IMR-90 (cell line): ENCODE measurements around the gene PSME2. TPM values are rescaled to one million over a fixed set of nuclear protein-coding genes. Genes with fewer than 3 reads are reported as not detected.

Experiments used
- ATAC-seq: fragments of 200-7000 bp; cut with Tn5 transposase; 2 replicates; pipeline ENCODE4 v1.9.1; 2020; ENCODE audit warnings: low read depth, mild to moderate bottlenecking, moderate library complexity
- BruUV-seq: library from RNA; stranded (reverse); fragments of 400-500 nt; replicated peaks from 2 replicates; lab custom pipeline; 2021; lab: Mats Ljungman, UMichigan
- CTCF ChIA-PET: fragments of 300-600 bp; formaldehyde crosslinking; extraction: SDS; loops from one replicate; lab custom pipeline; 2021; ENCODE audit warnings: antibody characterized with exemption; lab: Yijun Ruan, JAX
- POLR2A ChIA-PET: fragments of 300-600 bp; sonication (Branson Sonifier 250); formaldehyde crosslinking; loops from one replicate; lab custom pipeline; 2022; ENCODE audit warnings: antibody characterized with exemption; ENCODE audit not compliant: unreplicated experiment; lab: Charles Lee
- DNase-seq: peaks from one replicate; pipeline ENCODE4 v3.0.0; 2013
- H2AFZ ChIP-seq: replicated peaks from 2 replicates; pipeline ENCODE3; 2013; ENCODE audit warnings: low read length, mild to moderate bottlenecking; ENCODE audit not compliant: poor library complexity
- H2AK5ac ChIP-seq: 2 replicates; pipeline ENCODE4 v1.6.1; 2013; ENCODE audit warnings: low read depth, low read length, inconsistent platforms
- H2AK9ac ChIP-seq: replicated peaks from 2 replicates; pipeline ENCODE3; 2013; ENCODE audit warnings: mild to moderate bottlenecking, low read depth, low read length, moderate library complexity; ENCODE audit not compliant: poor library complexity
- H2BK120ac ChIP-seq: 2 replicates; pipeline ENCODE4 v1.6.1; 2013; ENCODE audit warnings: low read depth, low read length, inconsistent platforms
- H2BK15ac ChIP-seq: 3 replicates; pipeline ENCODE4 v1.6.1; 2013; ENCODE audit warnings: low read depth, low read length, inconsistent platforms
- H2BK20ac ChIP-seq: 2 replicates; pipeline ENCODE4 v1.6.1; 2013; ENCODE audit warnings: low read depth, mild to moderate bottlenecking, inconsistent platforms, low read length, moderate library complexity
- H2BK5ac ChIP-seq: 2 replicates; pipeline ENCODE4 v1.6.1; 2013; ENCODE audit warnings: mild to moderate bottlenecking, low read depth, low read length, inconsistent platforms; ENCODE audit not compliant: poor library complexity, severe bottlenecking
- H3K14ac ChIP-seq: replicated peaks from 2 replicates; pipeline ENCODE4 v1.6.1; 2013; ENCODE audit warnings: low read depth, low read length, inconsistent platforms
- H3K18ac ChIP-seq: 2 replicates; pipeline ENCODE4 v1.6.1; 2013; ENCODE audit warnings: low read depth, low read length, control low read depth
- H3K23ac ChIP-seq: 2 replicates; pipeline ENCODE4 v1.6.1; 2013; ENCODE audit warnings: low read depth, low read length, inconsistent platforms
- H3K27ac ChIP-seq: 2 replicates; pipeline ENCODE4 v1.5.1; 2013; ENCODE audit warnings: mild to moderate bottlenecking, control low read depth, low read length; ENCODE audit not compliant: insufficient read depth
- H3K27me3 ChIP-seq: 2 replicates; pipeline ENCODE4 v1.6.1; 2013; ENCODE audit warnings: low read length; ENCODE audit not compliant: control insufficient read depth, insufficient read depth
- H3K36me3 ChIP-seq: 2 replicates; pipeline ENCODE4 v1.6.1; 2013; ENCODE audit warnings: low read length, mixed read lengths; ENCODE audit not compliant: control insufficient read depth, insufficient read depth
- H3K4ac ChIP-seq: 2 replicates; pipeline ENCODE4 v1.6.1; 2013; ENCODE audit warnings: low read depth, low read length, inconsistent platforms
- H3K4me1 ChIP-seq: 2 replicates; pipeline ENCODE4 v1.6.1; 2013; ENCODE audit warnings: low read length, mixed read lengths; ENCODE audit not compliant: control insufficient read depth, insufficient read depth
- H3K4me2 ChIP-seq: 2 replicates; pipeline ENCODE4 v1.6.1; 2013; ENCODE audit warnings: low read depth, mild to moderate bottlenecking, control low read depth, low read length, moderate library complexity
- H3K4me3 ChIP-seq: 2 replicates; pipeline ENCODE4 v1.5.1; 2013; ENCODE audit warnings: low read depth, mild to moderate bottlenecking, control low read depth, low read length, moderate library complexity; ENCODE audit not compliant: insufficient read depth
- H3K56ac ChIP-seq: 2 replicates; pipeline ENCODE4 v1.6.1; 2013; ENCODE audit warnings: low read length, inconsistent platforms; ENCODE audit not compliant: insufficient read depth; ENCODE audit errors: extremely low read depth
- H3K79me1 ChIP-seq, 2 experiments: 2 replicates each; pipeline ENCODE4 v1.6.1; 2013; ENCODE audit warnings: low read length in 2 of 2, inconsistent platforms in 1 of 2, low read depth in 1 of 2
- H3K9ac ChIP-seq: 2 replicates; pipeline ENCODE4 v1.6.1; 2013; ENCODE audit warnings: low read depth, low read length, control low read depth
- H3K9me1 ChIP-seq: 2 replicates; pipeline ENCODE4 v1.6.1; 2013; ENCODE audit warnings: low read length, inconsistent platforms; ENCODE audit not compliant: insufficient read depth
- H3K9me3 ChIP-seq: 2 replicates; pipeline ENCODE4 v1.6.1; 2013; ENCODE audit warnings: low read length; ENCODE audit not compliant: control insufficient read depth, insufficient read depth
- H4K20me1 ChIP-seq: 2 replicates; pipeline ENCODE4 v1.6.1; 2013; ENCODE audit warnings: low read length, inconsistent platforms; ENCODE audit not compliant: insufficient read depth
- H4K5ac ChIP-seq: 2 replicates; pipeline ENCODE4 v1.6.1; 2013; ENCODE audit warnings: mild to moderate bottlenecking, low read depth, low read length, control low read depth
- H4K8ac ChIP-seq, 2 experiments: 2 replicates each; pipeline ENCODE4 v1.6.1; 2013; ENCODE audit warnings: low read depth in 2 of 2, low read length in 2 of 2, control low read depth in 1 of 2, inconsistent platforms in 1 of 2
- H4K91ac ChIP-seq: 2 replicates; pipeline ENCODE4 v1.6.1; 2013; ENCODE audit warnings: low read depth, low read length, inconsistent platforms; ENCODE audit not compliant: insufficient read depth
- BHLHE40 ChIP-seq: fragments of 150-350 bp; IDR thresholded peaks from 2 replicates; pipeline ENCODE4 v1.6.1; 2016; ENCODE audit warnings: mild to moderate bottlenecking, low read depth, low read length
- CEBPB ChIP-seq: IDR thresholded peaks from 2 replicates; pipeline ENCODE4 v1.6.1; 2012; ENCODE audit warnings: low read depth, low read length, improper control_type of control experiment
- CHD1 ChIP-seq: IDR thresholded peaks from 2 replicates; pipeline ENCODE4 v1.6.1; 2012; ENCODE audit warnings: low read depth, low read length, improper control_type of control experiment
- FOS ChIP-seq: fragments of 150-350 bp; IDR thresholded peaks from 2 replicates; pipeline ENCODE4 v1.6.1; 2016; ENCODE audit warnings: low read depth, low read length
- MAFK ChIP-seq: IDR thresholded peaks from 2 replicates; pipeline ENCODE4 v1.6.1; 2012; ENCODE audit warnings: low read depth, low read length, improper control_type of control experiment
- MAZ ChIP-seq: IDR thresholded peaks from 2 replicates; pipeline ENCODE4 v1.6.1; 2012; ENCODE audit warnings: low read depth, mild to moderate bottlenecking, low read length, improper control_type of control experiment, moderate library complexity, borderline replicate concordance
- MXI1 ChIP-seq: IDR thresholded peaks from 2 replicates; pipeline ENCODE4 v1.6.1; 2012; ENCODE audit warnings: low read depth, mild to moderate bottlenecking, low read length, moderate library complexity, borderline replicate concordance
- NFE2L2 ChIP-seq: fragments of 150-350 bp; IDR thresholded peaks from 2 replicates; pipeline ENCODE4 v1.6.1; 2016; ENCODE audit warnings: low read depth, mild to moderate bottlenecking, low read length
- POLR2A ChIP-seq: IDR thresholded peaks from 2 replicates; pipeline ENCODE4 v1.6.1; 2012; ENCODE audit warnings: mild to moderate bottlenecking, low read depth, low read length
- RAD21 ChIP-seq: IDR thresholded peaks from 2 replicates; pipeline ENCODE4 v1.6.1; 2012; ENCODE audit warnings: low read length, improper control_type of control experiment
- RFX5 ChIP-seq: IDR thresholded peaks from 2 replicates; pipeline ENCODE4 v1.8.0; 2012; ENCODE audit warnings: low read depth, mild to moderate bottlenecking, low read length, moderate library complexity
- WGBS, 2 experiments: methylation state at CpG; one replicate each; pipeline versions ENCODE4 v1.1.5 to v1.1.7; 2013; ENCODE audit warnings: missing lambda C conversion rate in 2 of 2; ENCODE audit not compliant: insufficient read length in 1 of 2; ENCODE audit errors: extremely low coverage in 2 of 2; 5-methylcytosine and 5-hydroxymethylcytosine counted together
- dilution Hi-C: fragments of 300-500 bp; cut with HindIII; formaldehyde crosslinking; loops from one replicate; pipeline ENCODE4 v1.14.3; 2018; ENCODE audit warnings: low sequenced_read_pairs; ENCODE audit not compliant: unreplicated experiment
- in situ Hi-C: fragments of 300-500 bp; cut with MboI; formaldehyde crosslinking; loops from 3 replicates; pipeline ENCODE4 v1.14.3; 2019; ENCODE audit warnings: low sequenced_read_pairs, inconsistent platforms, mixed read lengths
- intact Hi-C: fragments of 100-400 bp; cut with micrococcal nuclease; formaldehyde crosslinking; loops from 2 replicates; pipeline ENCODE4 v1.10.0; 2022
- polyA plus RNA-seq, 3 experiments: library from polyadenylated mRNA; depleted of rRNA; stranded (reverse); fragments of >200 nt; gene quantifications; 2 replicates each; pipeline ENCODE4 v1.2.3, GENCODE V29; 2012; ENCODE audit warnings: low replicate concordance in 1 of 3
- total RNA-seq: library from RNA; depleted of rRNA; stranded (reverse); fragments of >200 nt; gene quantifications from 2 replicates; pipeline ENCODE4 v1.2.3, GENCODE V29; 2012
- TF ChIP-seq, protein P1 (sequence below): fragments of 150-350 bp; IDR thresholded peaks from 2 replicates; pipeline ENCODE4 v1.6.1; 2017; ENCODE audit warnings: mild to moderate bottlenecking, antibody characterized with exemption, low read length, low read depth
- TF ChIP-seq, protein P2 (sequence below): conservative IDR thresholded peaks from 2 replicates; pipeline ENCODE4 v1.5.1; 2012; ENCODE audit warnings: mild to moderate bottlenecking, low read depth, low read length, improper control_type of control experiment

The PSME2 gene
- total and polyA plus RNA-seq, 2 of the 4 experiments (the other 2 are of a cell fraction), result 104 to 141 TPM

GRCh38 chr14:24188251-24189058, 42.0 kb upstream of the PSME2 start, which contains the start of gene IPO4:
Gene IPO4, minus strand, starts transcription at chr14:24188816. Its CDS starts 29 bp downstream, at chr14:24188787.
- Histone ChIP-seq H3K27ac (peak within 1 kb of the TSS; percentile 48; the same call in 1 of the 2 replicates), H3K9me1 (peaks cover 18% of the 10 kb centered on the region), H2AFZ (peak within 1 kb of the TSS; percentile 96), H2AK9ac (peak within 1 kb of the TSS; percentile 99), H3K4me2 (peak within 1 kb of the TSS; percentile 78), H3K23ac (peak within 1 kb of the TSS; percentile 74; the same call in 1 of the 2 replicates), H3K14ac (peak within 1 kb of the TSS; percentile 51), H2BK15ac (no peak within 1 kb of the TSS), H3K9ac (peak within 1 kb of the TSS; percentile 61), H3K18ac (no peak within 1 kb of the TSS), H2AK5ac (peak within 1 kb of the TSS; percentile 73), H3K9me3 (no peaks in the 10 kb centered on the region), H2BK120ac (no peak within 1 kb of the TSS), H3K4ac (peak within 1 kb of the TSS; percentile 62), H3K4me3 (peak within 1 kb of the TSS; percentile 53), H4K8ac (peak within 1 kb of the TSS; percentile 6 to 89; a peak in 2 of 4 replicates), H2BK20ac (no peak within 1 kb of the TSS), H3K27me3 (no peaks in the 10 kb centered on the region), H3K4me1 (peaks cover 4% of the 10 kb centered on the region), H4K20me1 (no peaks in the 10 kb centered on the region), H3K56ac (0 out of 2 replicates have a peak within 1 kb of the TSS, but pooled peaks have one; percentile 11), H3K79me1 (peaks cover 21 to 67% of the 10 kb centered on the region in 2 experiments), H4K91ac (peak within 1 kb of the TSS; percentile 53), H2BK5ac (peak within 1 kb of the TSS; percentile 38), H3K36me3 (peaks cover 52% of the 10 kb centered on the region), H4K5ac (0 out of 2 replicates have a peak within 1 kb of the TSS, but pooled peaks have one; percentile 15)
- ATAC-seq (peak; percentile 96), DNase-seq (peak; percentile 98)
- BruUV-seq, result no TSS peak
- POLR2A ChIA-PET, result interaction anchor here (0.6 kb wide), 2 partner anchors 8 to 109 kb away, joined by 3 read pairs; no protein-coding TSS in a partner anchor
- WGBS, 2 experiments, result 0% methylated on average over 24 of the region's 65 CpGs; no CpG with 5 or more reads in 1 of the 2 experiments
- intact Hi-C loops (no loop called here), dilution Hi-C loops (no loop called here), in situ Hi-C loops (no loop called here)
- CTCF ChIA-PET, result interaction anchor here (0.6 to 1.3 kb wide), 2 partner anchors 12 to 109 kb away, joined by 3 to 4 read pairs; no protein-coding TSS in a partner anchor
- TF ChIP-seq MXI1 (peak; percentile 100), RAD21 (peak; percentile 26; the same call in 1 of the 2 replicates), POLR2A (peak; percentile 90), FOS (no peak), RFX5 (no peak), MAFK (no peak), MAZ (peak; percentile 89), NFE2L2 (0 out of 2 replicates have a peak, but pooled peaks have one; percentile 23), BHLHE40 (peak; percentile 95), CHD1 (no peak), CEBPB (peak; percentile 26; the same call in 1 of the 2 replicates)
- TF ChIP-seq, protein P1, sequence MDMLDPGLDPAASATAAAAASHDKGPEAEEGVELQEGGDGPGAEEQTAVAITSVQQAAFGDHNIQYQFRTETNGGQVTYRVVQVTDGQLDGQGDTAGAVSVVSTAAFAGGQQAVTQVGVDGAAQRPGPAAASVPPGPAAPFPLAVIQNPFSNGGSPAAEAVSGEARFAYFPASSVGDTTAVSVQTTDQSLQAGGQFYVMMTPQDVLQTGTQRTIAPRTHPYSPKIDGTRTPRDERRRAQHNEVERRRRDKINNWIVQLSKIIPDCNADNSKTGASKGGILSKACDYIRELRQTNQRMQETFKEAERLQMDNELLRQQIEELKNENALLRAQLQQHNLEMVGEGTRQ, result peak; percentile 92
- TF ChIP-seq, protein P2, sequence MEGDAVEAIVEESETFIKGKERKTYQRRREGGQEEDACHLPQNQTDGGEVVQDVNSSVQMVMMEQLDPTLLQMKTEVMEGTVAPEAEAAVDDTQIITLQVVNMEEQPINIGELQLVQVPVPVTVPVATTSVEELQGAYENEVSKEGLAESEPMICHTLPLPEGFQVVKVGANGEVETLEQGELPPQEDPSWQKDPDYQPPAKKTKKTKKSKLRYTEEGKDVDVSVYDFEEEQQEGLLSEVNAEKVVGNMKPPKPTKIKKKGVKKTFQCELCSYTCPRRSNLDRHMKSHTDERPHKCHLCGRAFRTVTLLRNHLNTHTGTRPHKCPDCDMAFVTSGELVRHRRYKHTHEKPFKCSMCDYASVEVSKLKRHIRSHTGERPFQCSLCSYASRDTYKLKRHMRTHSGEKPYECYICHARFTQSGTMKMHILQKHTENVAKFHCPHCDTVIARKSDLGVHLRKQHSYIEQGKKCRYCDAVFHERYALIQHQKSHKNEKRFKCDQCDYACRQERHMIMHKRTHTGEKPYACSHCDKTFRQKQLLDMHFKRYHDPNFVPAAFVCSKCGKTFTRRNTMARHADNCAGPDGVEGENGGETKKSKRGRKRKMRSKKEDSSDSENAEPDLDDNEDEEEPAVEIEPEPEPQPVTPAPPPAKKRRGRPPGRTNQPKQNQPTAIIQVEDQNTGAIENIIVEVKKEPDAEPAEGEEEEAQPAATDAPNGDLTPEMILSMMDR, result no peak
